CD4-positive, alpha-beta T cell treated with Interleukin-15 for 1 hour (primary cell): Measurements from ENCODE around the gene DMD.
"Not testable (repeated sequence)": the region's sequence is repeated elsewhere in the genome, so short reads cannot be mapped to it uniquely, and the experiment has no call there.

Experiments used
- DNase-seq: peaks from one replicate; pipeline ENCODE4 v3.0.0-alpha.2; 2020

The DMD gene

GRCh38 chrX:33211356-33212260 is at the start of gene DMD:
Gene DMD (minus strand): TSS chrX:33211549. CDS start chrX:33211312, 237 bp downstream.
- no peak for DNase-seq

- DNase-seq: no peak
These were observed 41.0 kb upstream of the DMD start for GRCh38 chrX:33252306-33252825.

GRCh38 chrX:33218819-33219218 is 7.5 kb upstream of the DMD start:
- DNase-seq: no peak

GRCh38 chrX:33210156-33210555 is 1.2 kb downstream of the DMD start:
- DNase-seq: no peak

GRCh38 chrX:33207056-33207455 is 4.3 kb downstream of the DMD start:
- DNase-seq: no peak

- DNase-seq: no peak
These were observed 6.0 kb downstream of the DMD start for GRCh38 chrX:33205321-33205720.

- DNase-seq: no peak
These were observed 6.5 kb downstream of the DMD start for GRCh38 chrX:33204889-33205288.

- no peak for DNase-seq
These were observed 12.6 kb downstream of the DMD start for GRCh38 chrX:33198561-33199279.

- DNase-seq: no peak
These were observed 15.7 kb downstream of the DMD start for GRCh38 chrX:33195698-33196097.

- DNase-seq: no peak
These were observed 16.4 kb downstream of the DMD start for GRCh38 chrX:33194876-33195433.

- DNase-seq: no peak
These were observed 17.1 kb downstream of the DMD start for GRCh38 chrX:33194289-33194688.

GRCh38 chrX:33190016-33190415 is 21.3 kb downstream of the DMD start:
- no peak for DNase-seq

- DNase-seq: no peak
These were observed 22.5 kb downstream of the DMD start for GRCh38 chrX:33188881-33189280.

GRCh38 chrX:33188286-33188685 is 23.1 kb downstream of the DMD start:
- DNase-seq: no peak

GRCh38 chrX:33184803-33185202 is 26.5 kb downstream of the DMD start:
- DNase-seq: not testable (repeated sequence)

- DNase-seq: no peak
These were observed 28.0 kb downstream of the DMD start for GRCh38 chrX:33183361-33183760.

GRCh38 chrX:33178690-33179089 is 32.7 kb downstream of the DMD start:
- no peak for DNase-seq

GRCh38 chrX:33178218-33178617 is 33.1 kb downstream of the DMD start:
- no peak for DNase-seq

- DNase-seq: no peak
These were observed 36.1 kb downstream of the DMD start for GRCh38 chrX:33175201-33175600.

GRCh38 chrX:33171041-33171440 is 40.3 kb downstream of the DMD start:
- no peak for DNase-seq

- no peak for DNase-seq
These were observed 49.5 kb downstream of the DMD start for GRCh38 chrX:33161829-33162228.

GRCh38 chrX:33160273-33160672 is 51.1 kb downstream of the DMD start:
- no peak for DNase-seq

- no peak for DNase-seq
These were observed 55.1 kb downstream of the DMD start for GRCh38 chrX:33156152-33156726.
